Hematopoietic multipotent progenitor cell (in vitro differentiated cells): ENCODE data around the gene SF3B3. TPM values are rescaled to one million over a fixed set of nuclear protein-coding genes. Genes with fewer than 3 reads are reported as not detected.
"Not testable (repeated sequence)": the region's sequence is repeated elsewhere in the genome, so short reads cannot be mapped to it uniquely, and the experiment has no call there.

Experiments
- DNase-seq, 3 donors: peaks; one replicate each; pipeline ENCODE4 v3.0.0-alpha.2; 2011 to 2015; ENCODE audit warnings: low read depth in 2 of 3, low spot score in 2 of 3
- total RNA-seq: library from RNA; depleted of rRNA; stranded (reverse); fragments of >200 nt; gene quantifications from one replicate; pipeline ENCODE4 v1.2.3, GENCODE V29; 2012

Gene SF3B3
- total RNA-seq, 1 donor, result 184 TPM

- DNase-seq, result no peak
Observed at GRCh38 chr16:70510216-70510615, 13.4 kb upstream of the SF3B3 start.

- no peak for DNase-seq
Observed at GRCh38 chr16:70511833-70512232, 11.8 kb upstream of the SF3B3 start.

GRCh38 chr16:70512456-70512855, 11.2 kb upstream of the SF3B3 start:
- no peak for DNase-seq

GRCh38 chr16:70520612-70521297, 2.9 kb upstream of the SF3B3 start:
- DNase-seq, result peak in 2 of 3 donors; percentile 63 to 67

- DNase-seq, result no peak
Observed at GRCh38 chr16:70522216-70523075, 1.2 kb upstream of the SF3B3 start.

- peak in 2 of 3 donors; percentile 92 to 95 for DNase-seq
Observed at GRCh38 chr16:70523076-70523742, 407 bp upstream of the SF3B3 start, which contains the start of gene COG4. COG4 (minus strand) TSS chr16:70523554; CDS start chr16:70523543, 11 bp downstream.

GRCh38 chr16:70524399-70524825, 796 bp downstream of the SF3B3 start:
- DNase-seq, result not testable (repeated sequence)

- no peak for DNase-seq
Observed at GRCh38 chr16:70526403-70526802, 2.8 kb downstream of the SF3B3 start.

- DNase-seq, result no peak
Observed at GRCh38 chr16:70527315-70527996, 3.8 kb downstream of the SF3B3 start.

- DNase-seq, result peak in 2 of 3 donors; percentile 35 to 68
Observed at GRCh38 chr16:70529051-70529777, 5.6 kb downstream of the SF3B3 start.

GRCh38 chr16:70529954-70530353, 6.3 kb downstream of the SF3B3 start:
- DNase-seq, result not testable (repeated sequence)

GRCh38 chr16:70534971-70535370, 11.4 kb downstream of the SF3B3 start:
- DNase-seq, result no peak

GRCh38 chr16:70540994-70541393, 17.4 kb downstream of the SF3B3 start:
- DNase-seq, result no peak

- no peak for DNase-seq
Observed at GRCh38 chr16:70544548-70544947, 20.9 kb downstream of the SF3B3 start.

GRCh38 chr16:70548936-70549335, 25.3 kb downstream of the SF3B3 start:
- DNase-seq, result no peak

- DNase-seq, result no peak
Observed at GRCh38 chr16:70550082-70550481, 26.5 kb downstream of the SF3B3 start.

- no peak for DNase-seq
Observed at GRCh38 chr16:70551788-70552187, 28.2 kb downstream of the SF3B3 start.

GRCh38 chr16:70552675-70553074, 29.1 kb downstream of the SF3B3 start:
- no peak for DNase-seq

GRCh38 chr16:70553645-70554044, 30.0 kb downstream of the SF3B3 start:
- no peak for DNase-seq

- DNase-seq, result no peak
Observed at GRCh38 chr16:70556063-70556462, 32.4 kb downstream of the SF3B3 start.
